Lower lobe of right lung (tissue), 2 donors: ENCODE data around the gene FCRL6. TPM values are rescaled to one million over a fixed set of nuclear protein-coding genes. Genes with fewer than 3 reads are reported as not detected.

ENCODE experiments used
- ATAC-seq, 2 donors: fragments of 200-7000 bp; cut with Tn5 transposase; one replicate each; pipeline ENCODE4 v1.9.1; 2020 to 2022; ENCODE audit warnings: mild to moderate bottlenecking in 2 of 2, moderate library complexity in 2 of 2
- DNase-seq: peaks from one replicate; pipeline ENCODE4 v3.0.0-alpha.2; 2020
- H3K27ac ChIP-seq: fragments of 200-600 bp; one replicate; pipeline ENCODE4 v1.8.0; 2022
- H3K27me3 ChIP-seq: fragments of 200-600 bp; one replicate; pipeline ENCODE4 v1.8.0; 2022; ENCODE audit warnings: low read depth
- H3K36me3 ChIP-seq: fragments of 200-600 bp; one replicate; pipeline ENCODE4 v1.8.0; 2022; ENCODE audit warnings: mild to moderate bottlenecking
- H3K4me1 ChIP-seq: fragments of 200-600 bp; one replicate; pipeline ENCODE4 v1.8.0; 2022
- H3K4me3 ChIP-seq: fragments of 200-600 bp; one replicate; pipeline ENCODE4 v1.8.0; 2022; ENCODE audit warnings: mild to moderate bottlenecking
- H3K9me3 ChIP-seq: fragments of 200-600 bp; one replicate; pipeline ENCODE4 v1.8.0; 2022
- intact Hi-C: fragments of 100-400 bp; cut with DNase I; formaldehyde crosslinking; loops from one replicate; pipeline ENCODE4 v1.11.0; 2022
- total RNA-seq: library from RNA; stranded (reverse); fragmentation: NEBNext Ultra II Directional; extraction: Animal tissue kit (Norgen Biotek cat#: 25700); gene quantifications from one replicate; pipeline ENCODE4 v1.2.1, GENCODE V29; 2021
- TF ChIP-seq, protein P1 (sequence below): fragments of 200-600 bp; IDR thresholded peaks from one replicate; pipeline ENCODE4 v1.8.0; 2022; ENCODE audit warnings: antibody characterized with exemption, mild to moderate bottlenecking
- donor health status: DM: no; HTN: yes; CAD: no; lungs with severe emphysema.

FCRL6 gene
- total RNA-seq, 1 donor from 2014 or later, result 2.3 TPM

- H3K4me3 ChIP-seq, result no peak overlapping the region
- H3K4me1 ChIP-seq, result peaks cover 4% of the 10 kb centered on the region
Measured at GRCh38 chr1:159835356-159835755, 33.2 kb downstream of the FCRL6 start.

DNA sequence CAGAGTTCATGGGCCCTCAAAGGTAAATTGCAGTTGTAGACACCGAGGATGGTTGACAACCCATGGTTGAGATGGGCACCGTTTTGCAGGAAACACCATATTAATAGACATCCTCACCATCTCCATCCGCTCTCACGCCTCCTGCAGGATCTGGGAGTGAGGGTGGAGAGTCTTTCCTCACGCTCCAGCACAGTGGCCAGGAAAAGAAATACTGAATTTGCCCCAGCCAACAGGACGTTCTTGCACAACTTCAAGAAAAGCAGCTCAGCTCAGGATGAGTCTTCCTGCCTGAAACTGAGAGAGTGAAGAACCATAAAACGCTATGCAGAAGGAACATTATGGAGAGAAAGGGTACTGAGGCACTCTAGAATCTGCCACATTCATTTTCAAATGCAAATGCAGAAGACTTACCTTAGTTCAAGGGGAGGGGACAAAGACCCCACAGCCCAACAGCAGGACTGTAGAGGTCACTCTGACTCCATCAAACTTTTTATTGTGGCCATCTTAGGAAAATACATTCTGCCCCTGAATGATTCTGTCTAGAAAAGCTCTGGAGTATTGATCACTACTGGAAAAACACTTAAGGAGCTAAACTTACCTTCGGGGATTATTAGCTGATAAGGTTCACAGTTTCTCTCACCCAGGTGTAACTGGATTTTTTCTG is 33.8 kb downstream of the FCRL6 start:
- intact Hi-C loops, result no loop called here
- Histone ChIP-seq H3K36me3 (peaks cover 19% of the 10 kb centered on the region), H3K4me1 (no peaks in the 10 kb centered on the region), H3K27me3 (no peaks in the 10 kb centered on the region), H3K27ac (no peak overlapping the region), H3K9me3 (no peaks in the 10 kb centered on the region), H3K4me3 (no peak overlapping the region)
- TF ChIP-seq, protein P1, sequence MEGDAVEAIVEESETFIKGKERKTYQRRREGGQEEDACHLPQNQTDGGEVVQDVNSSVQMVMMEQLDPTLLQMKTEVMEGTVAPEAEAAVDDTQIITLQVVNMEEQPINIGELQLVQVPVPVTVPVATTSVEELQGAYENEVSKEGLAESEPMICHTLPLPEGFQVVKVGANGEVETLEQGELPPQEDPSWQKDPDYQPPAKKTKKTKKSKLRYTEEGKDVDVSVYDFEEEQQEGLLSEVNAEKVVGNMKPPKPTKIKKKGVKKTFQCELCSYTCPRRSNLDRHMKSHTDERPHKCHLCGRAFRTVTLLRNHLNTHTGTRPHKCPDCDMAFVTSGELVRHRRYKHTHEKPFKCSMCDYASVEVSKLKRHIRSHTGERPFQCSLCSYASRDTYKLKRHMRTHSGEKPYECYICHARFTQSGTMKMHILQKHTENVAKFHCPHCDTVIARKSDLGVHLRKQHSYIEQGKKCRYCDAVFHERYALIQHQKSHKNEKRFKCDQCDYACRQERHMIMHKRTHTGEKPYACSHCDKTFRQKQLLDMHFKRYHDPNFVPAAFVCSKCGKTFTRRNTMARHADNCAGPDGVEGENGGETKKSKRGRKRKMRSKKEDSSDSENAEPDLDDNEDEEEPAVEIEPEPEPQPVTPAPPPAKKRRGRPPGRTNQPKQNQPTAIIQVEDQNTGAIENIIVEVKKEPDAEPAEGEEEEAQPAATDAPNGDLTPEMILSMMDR, result no peak
- no peak for ATAC-seq
- DNase-seq, result no peak

More at GRCh38 chr1:159835356-159835755, 33.2 kb downstream of the FCRL6 start:
- DNase-seq (no peak), ATAC-seq (no peak)
- H3K9me3 ChIP-seq, result no peaks in the 10 kb centered on the region
- H3K27me3 ChIP-seq, result no peaks in the 10 kb centered on the region
- intact Hi-C loops, result no loop called here
- peaks cover 19% of the 10 kb centered on the region for H3K36me3 ChIP-seq
- H3K27ac ChIP-seq, result no peak overlapping the region
- TF ChIP-seq, protein P1, result no peak

- intact Hi-C loops, result no loop called here
- Histone ChIP-seq H3K27ac (no peak overlapping the region), H3K4me1 (no peaks in the 10 kb centered on the region), H3K9me3 (no peaks in the 10 kb centered on the region), H3K36me3 (peaks cover 19% of the 10 kb centered on the region), H3K4me3 (no peak overlapping the region), H3K27me3 (no peaks in the 10 kb centered on the region)
- TF ChIP-seq, protein P1, result no peak
- DNase-seq (no peak), ATAC-seq (no peak)
Measured at GRCh38 chr1:159838715-159839114, 36.6 kb downstream of the FCRL6 start.

DNA sequence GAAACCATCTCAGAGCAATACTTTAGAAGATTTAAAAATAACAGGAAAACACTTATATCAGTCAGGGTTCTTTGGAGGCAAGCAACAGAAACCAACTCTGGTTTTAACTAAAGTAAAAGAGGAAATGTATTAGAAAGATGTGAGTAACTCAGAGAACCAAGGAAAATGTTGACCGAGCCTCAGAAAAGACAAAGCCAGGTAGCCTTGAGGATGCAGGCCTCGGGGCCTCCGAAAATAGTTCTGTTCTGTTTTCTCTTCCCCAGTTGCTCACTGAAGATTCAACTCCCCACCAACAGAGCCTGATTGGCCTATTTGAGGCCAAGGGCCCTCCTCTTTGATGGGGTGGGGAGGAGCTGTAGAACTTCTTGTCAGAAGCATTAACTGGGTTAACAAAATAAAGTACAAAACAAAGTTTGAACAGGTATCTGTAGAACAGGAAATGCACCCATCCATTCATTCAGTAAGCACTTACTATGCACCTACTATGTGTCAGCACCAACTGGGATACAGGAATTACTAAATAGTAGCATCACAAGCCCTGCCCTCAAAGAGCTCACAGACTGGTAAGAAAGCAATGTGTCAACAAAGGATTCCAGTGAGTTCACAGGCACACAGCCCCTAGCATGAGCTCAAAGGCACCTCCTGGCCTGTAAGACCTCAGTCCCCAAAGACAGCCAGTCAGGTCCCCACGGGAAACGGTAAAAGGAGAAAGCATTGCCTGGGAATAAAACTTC is 37.1 kb downstream of the FCRL6 start:
- Histone ChIP-seq H3K27me3 (no peaks in the 10 kb centered on the region), H3K9me3 (no peaks in the 10 kb centered on the region), H3K27ac (no peak overlapping the region), H3K36me3 (peaks cover 19% of the 10 kb centered on the region), H3K4me3 (no peak overlapping the region), H3K4me1 (no peaks in the 10 kb centered on the region)
- ATAC-seq (no peak), DNase-seq (no peak)
- intact Hi-C loops, result no loop called here
- TF ChIP-seq, protein P1, result no peak

GRCh38 chr1:159841749-159842148 is 39.6 kb downstream of the FCRL6 start:
- Histone ChIP-seq H3K4me1 (no peaks in the 10 kb centered on the region), H3K27ac (no peak overlapping the region), H3K9me3 (no peaks in the 10 kb centered on the region), H3K36me3 (peaks cover 6% of the 10 kb centered on the region), H3K4me3 (no peak overlapping the region), H3K27me3 (no peaks in the 10 kb centered on the region)
- DNase-seq (no peak), ATAC-seq (no peak)
- intact Hi-C loops, result no loop called here
- TF ChIP-seq, protein P1, result no peak
